Measurements from ENCODE around the gene PANX2. TPM values are rescaled to one million over a fixed set of nuclear protein-coding genes. Genes with fewer than 3 reads are reported as not detected.

PANX2 gene
- total RNA-seq, 1 experiment from 2014 or later = 2.6 TPM

GRCh38 chr22:50217543-50218152 is 47.1 kb downstream of the PANX2 start:
- no peak for TF ChIP-seq CTCF (IDR thresholded peaks at IDR 0.05; ENCODE audit: insufficient read depth in 1 of 2, low read depth in 1 of 2, low read length in 1 of 2, severe bottlenecking in 1 of 2, unreplicated experiment in 1 of 2)
- intact Hi-C loops (cut with micrococcal nuclease; ENCODE audit: unreplicated experiment) = no loop called here

GRCh38 chr22:50218153-50218995 is 47.8 kb downstream of the PANX2 start:
- Mint-ChIP-seq H3K4me3 (ENCODE audit: unreplicated experiment) (no peak overlapping the region), H3K27me3 (ENCODE audit: insufficient read depth, unreplicated experiment) (no peaks in the 10 kb centered on the region), H3K36me3 (ENCODE audit: insufficient read depth, unreplicated experiment) (peaks cover 59% of the 10 kb centered on the region), H3K9me3 (ENCODE audit: unreplicated experiment) (no peaks in the 10 kb centered on the region), H3K27ac (ENCODE audit: unreplicated experiment) (no peak overlapping the region), H3K4me1 (ENCODE audit: low read depth, unreplicated experiment) (no peaks in the 10 kb centered on the region)
- no peaks in the 10 kb centered on the region for H3K9me3 ChIP-seq
- CTCF ChIA-PET = no interaction called here
- DNase-seq = peak in 1 of 2 experiments; percentile 38
- POLR2A ChIA-PET = no interaction called here
- H3K27me3 ChIP-seq (replicated peaks; ENCODE audit: control insufficient read depth, insufficient read depth, low read length) = no peaks in the 10 kb centered on the region
- H3K36me3 ChIP-seq (ENCODE audit: control insufficient read depth, insufficient read depth, low read length) = no peaks in the 10 kb centered on the region; the same call in 1 of the 2 replicates
- BruUV-seq (replicated peaks) = no TSS peak
- no peak for TF ChIP-seq CTCF (IDR thresholded peaks at IDR 0.05; ENCODE audit: insufficient read depth in 1 of 2, low read depth in 1 of 2, low read length in 1 of 2, severe bottlenecking in 1 of 2, unreplicated experiment in 1 of 2)
- H3K4me3 ChIP-seq (ENCODE audit: low read depth, low read length) = no peak overlapping the region
- intact Hi-C loops (cut with micrococcal nuclease; ENCODE audit: unreplicated experiment) = no loop called here
- H3K4me1 ChIP-seq = no peaks in the 10 kb centered on the region

More at GRCh38 chr22:50217543-50218152, 47.1 kb downstream of the PANX2 start:
- Mint-ChIP-seq H3K4me1 (ENCODE audit: low read depth, unreplicated experiment) (no peaks in the 10 kb centered on the region), H3K27ac (ENCODE audit: unreplicated experiment) (no peak overlapping the region), H3K36me3 (ENCODE audit: insufficient read depth, unreplicated experiment) (peaks cover 66% of the 10 kb centered on the region), H3K27me3 (ENCODE audit: insufficient read depth, unreplicated experiment) (no peaks in the 10 kb centered on the region), H3K9me3 (ENCODE audit: unreplicated experiment) (no peaks in the 10 kb centered on the region), H3K4me3 (ENCODE audit: unreplicated experiment) (no peak overlapping the region)
- Histone ChIP-seq H3K27me3 (replicated peaks; ENCODE audit: control insufficient read depth, insufficient read depth, low read length) (no peaks in the 10 kb centered on the region), H3K4me3 (ENCODE audit: low read depth, low read length) (no peak overlapping the region), H3K4me1 (no peaks in the 10 kb centered on the region), H3K9me3 (no peaks in the 10 kb centered on the region), H3K36me3 (ENCODE audit: control insufficient read depth, insufficient read depth, low read length) (no peaks in the 10 kb centered on the region; the same call in 1 of the 2 replicates)
- BruUV-seq (replicated peaks) = no TSS peak
- DNase-seq = no peak
- CTCF ChIA-PET = no interaction called here
- POLR2A ChIA-PET = no interaction called here

GRCh38 chr22:50218996-50219727 is 48.6 kb downstream of the PANX2 start:
- Mint-ChIP-seq H3K4me3 (ENCODE audit: unreplicated experiment) (no peak overlapping the region), H3K9me3 (ENCODE audit: unreplicated experiment) (no peaks in the 10 kb centered on the region), H3K27ac (ENCODE audit: unreplicated experiment) (no peak overlapping the region)

More at GRCh38 chr22:50218996-50219727, 48.6 kb downstream of the PANX2 start:
- CTCF ChIA-PET = no interaction called here
- no peaks in the 10 kb centered on the region for H3K4me1 Mint-ChIP-seq (ENCODE audit: low read depth, unreplicated experiment)
- Histone ChIP-seq H3K36me3 (ENCODE audit: control insufficient read depth, insufficient read depth, low read length) (no peaks in the 10 kb centered on the region; the same call in 1 of the 2 replicates), H3K27me3 (replicated peaks; ENCODE audit: control insufficient read depth, insufficient read depth, low read length) (no peaks in the 10 kb centered on the region), H3K4me1 (no peaks in the 10 kb centered on the region), H3K4me3 (ENCODE audit: low read depth, low read length) (no peak overlapping the region), H3K9me3 (no peaks in the 10 kb centered on the region)
- BruUV-seq (replicated peaks) = no TSS peak
- H3K27me3 Mint-ChIP-seq (ENCODE audit: insufficient read depth, unreplicated experiment) = no peaks in the 10 kb centered on the region
- peaks cover 53% of the 10 kb centered on the region for H3K36me3 Mint-ChIP-seq (ENCODE audit: insufficient read depth, unreplicated experiment)
- POLR2A ChIA-PET = no interaction called here
- TF ChIP-seq CTCF (IDR thresholded peaks at IDR 0.05; ENCODE audit: insufficient read depth in 1 of 2, low read depth in 1 of 2, low read length in 1 of 2, severe bottlenecking in 1 of 2, unreplicated experiment in 1 of 2) = no peak
- DNase-seq = peak in 1 of 2 experiments; percentile 42
- intact Hi-C loops (cut with micrococcal nuclease; ENCODE audit: unreplicated experiment) = no loop called here

All from Caco-2 (cell line).